ENCODE data around the gene KDM4B. TPM values are rescaled to one million over a fixed set of nuclear protein-coding genes. Genes with fewer than 3 reads are reported as not detected.

KDM4B gene
- total and polyA plus RNA-seq, 9 of the 15 experiments (the other 6 are each of a cell fraction or from before 2014, with no cell fraction given), result 0.21 to 29.9 (median 7.3) TPM

GRCh38 chr19:5098646-5099045 lies 129.7 kb downstream of the KDM4B start:
- no peaks in the 10 kb centered on the region for H3K27me3 ChIP-seq (ENCODE audit: control insufficient read depth in 2 of 2, insufficient read depth in 2 of 2, low read length in 2 of 2)

More at GRCh38 chr19:5098646-5099045, 129.7 kb downstream of the KDM4B start:
- in situ Hi-C loops (cut with MboI) (no loop called here), intact Hi-C loops (cut with micrococcal nuclease) (no loop called here)
- Histone ChIP-seq H3K9me3 (replicated peaks; ENCODE audit: control insufficient read depth, insufficient read depth, low read depth, low read length) (peaks cover 15% of the 10 kb centered on the region), H4K20me1 (replicated peaks; ENCODE audit: control insufficient read depth, insufficient read depth, low read length) (0 out of 2 replicates have a peak, but pooled peaks cover 3% of the 10 kb centered on the region), H3K27ac (ENCODE audit: extremely low read depth, low read depth, low read length) (no peak overlapping the region), H3K9ac (ENCODE audit: insufficient read depth in 1 of 2, low read depth in 2 of 2, low read length in 2 of 2) (no peak overlapping the region), H3K4me2 (ENCODE audit: insufficient read depth, low read length) (no peak overlapping the region), H3K9me1 (ENCODE audit: control insufficient read depth, insufficient read depth, low read length) (no peaks in the 10 kb centered on the region), H3K4me1 (replicated peaks in 1 of 2; ENCODE audit: control insufficient read depth in 2 of 2, insufficient read depth in 2 of 2, low read length in 2 of 2) (peaks cover 3 to 31% of the 10 kb centered on the region in 2 experiments; a peak in 4 of 5 replicates), H3K36me3 (ENCODE audit: control insufficient read depth, insufficient read depth, low read length) (peaks cover 8% of the 10 kb centered on the region; the same call in 2 of the 3 replicates), H3K79me2 (ENCODE audit: control insufficient read depth, insufficient read depth, low read length) (peaks cover 3% of the 10 kb centered on the region; the same call in 1 of the 3 replicates), H2AFZ (ENCODE audit: low read depth, low read length) (no peak overlapping the region), H3K4me3 (no peak overlapping the region)
- ATAC-seq (no peak), FAIRE-seq (no peak), DNase-seq (ENCODE audit: extremely low read depth in 1 of 4, low spot score in 3 of 4) (no peak)
- no TSS peak for BruUV-seq (replicated peaks)
- CTCF ChIA-PET (ENCODE audit: low intra/inter-chr PET ratio), result no interaction called here
- WGBS (ENCODE audit: insufficient coverage, low coverage, missing lambda C conversion rate), result 90% methylated on average over 3 of the region's 3 CpGs
- POLR2A ChIA-PET, result no interaction called here
- no peak for TF ChIP-seq HMGXB4 (CRISPR knock-in tag; IDR thresholded peaks at IDR 0.05)
- TF ChIP-seq BACH1 (tag; IDR thresholded peaks at IDR 0.05), result no peak
